ENCODE results near the gene CST6. TPM values are rescaled to one million over a fixed set of nuclear protein-coding genes. Genes with fewer than 3 reads are reported as not detected.

Gene CST6, protein sequence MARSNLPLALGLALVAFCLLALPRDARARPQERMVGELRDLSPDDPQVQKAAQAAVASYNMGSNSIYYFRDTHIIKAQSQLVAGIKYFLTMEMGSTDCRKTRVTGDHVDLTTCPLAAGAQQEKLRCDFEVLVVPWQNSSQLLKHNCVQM
- total RNA-seq: not detected
- total RNA-seq: 0 reads per million in 2 donors

DNA sequence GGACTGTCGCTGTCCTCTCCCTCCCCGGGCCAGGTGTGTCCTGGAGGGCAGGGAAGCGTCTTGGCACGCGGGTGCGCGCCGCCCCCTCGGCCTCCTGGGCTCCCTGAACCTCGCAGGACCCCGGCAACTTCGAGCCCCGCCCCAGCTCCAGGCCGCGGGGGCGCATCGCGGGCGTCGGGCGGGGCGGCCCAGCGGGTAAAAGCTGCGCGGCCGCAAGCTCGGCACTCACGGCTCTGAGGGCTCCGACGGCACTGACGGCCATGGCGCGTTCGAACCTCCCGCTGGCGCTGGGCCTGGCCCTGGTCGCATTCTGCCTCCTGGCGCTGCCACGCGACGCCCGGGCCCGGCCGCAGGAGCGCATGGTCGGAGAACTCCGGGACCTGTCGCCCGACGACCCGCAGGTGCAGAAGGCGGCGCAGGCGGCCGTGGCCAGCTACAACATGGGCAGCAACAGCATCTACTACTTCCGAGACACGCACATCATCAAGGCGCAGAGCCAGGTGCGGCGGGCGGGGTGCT, at the start of gene CST6:
TSS of gene CST6 (plus strand) at position 224 of the 519 bp plus-strand sequence. CDS start at position 261, 37 bp downstream.
- peak; percentile 16 for ATAC-seq
- H3K4me3 Mint-ChIP-seq: peak within 1 kb of the TSS; percentile 31

GRCh38 chr11:65962141-65962564, 49.7 kb upstream of the CST6 start:
- DNase-seq: no peak
- no peaks in the 10 kb centered on the region for H3K9me3 ChIP-seq (ENCODE audit: control insufficient read depth, low read length, poor library complexity, severe bottlenecking)
- Mint-ChIP-seq H3K4me3 (peak overlapping the region; percentile 97), H3K27me3 (no peaks in the 10 kb centered on the region), H3K36me3 (ENCODE audit: low read depth) (peaks cover 11% of the 10 kb centered on the region), H3K4me1 (peaks cover 25% of the 10 kb centered on the region), H3K27ac (peak overlapping the region; percentile 99)
- no peak for ATAC-seq

More for the DNA sequence above, at the start of gene CST6:
- Mint-ChIP-seq H3K27me3 (peaks cover 13% of the 10 kb centered on the region), H3K4me1 (peaks cover 5% of the 10 kb centered on the region), H3K36me3 (ENCODE audit: low read depth) (peaks cover 2% of the 10 kb centered on the region), H3K27ac (no peak within 1 kb of the TSS)
- DNase-seq: no peak
- H3K9me3 ChIP-seq (ENCODE audit: control insufficient read depth, low read length, poor library complexity, severe bottlenecking): no peaks in the 10 kb centered on the region

DNA sequence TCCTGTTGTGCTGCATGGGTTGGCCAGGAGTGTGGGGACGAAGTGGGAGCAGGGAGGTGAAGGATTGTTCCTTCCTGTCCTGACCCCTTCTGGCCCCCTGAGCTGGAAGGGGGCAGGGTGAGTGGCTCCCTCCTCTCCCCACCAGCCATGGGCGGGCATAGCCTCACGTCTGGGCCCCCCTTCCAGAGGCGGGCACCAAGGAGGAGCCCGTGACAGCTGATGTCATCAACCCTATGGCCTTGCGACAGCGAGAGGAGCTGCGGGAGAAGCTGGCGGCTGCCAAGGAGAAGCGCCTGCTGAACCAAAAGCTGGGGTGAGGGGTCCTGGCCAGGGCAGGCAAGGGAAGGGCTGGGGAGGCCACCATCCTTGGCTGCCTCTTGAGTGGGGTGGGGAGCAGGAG, 46.9 kb upstream of the CST6 start:
- peaks cover 29% of the 10 kb centered on the region for H3K4me1 Mint-ChIP-seq
- DNase-seq (no peak), ATAC-seq (no peak)
- no peaks in the 10 kb centered on the region for H3K27me3 Mint-ChIP-seq
- peaks cover 17% of the 10 kb centered on the region for H3K36me3 Mint-ChIP-seq (ENCODE audit: low read depth)
- no peak overlapping the region for H3K4me3 Mint-ChIP-seq
- no peaks in the 10 kb centered on the region for H3K9me3 ChIP-seq (ENCODE audit: control insufficient read depth, low read length, poor library complexity, severe bottlenecking)
- H3K27ac Mint-ChIP-seq: no peak overlapping the region

GRCh38 chr11:65965986-65966762, 45.6 kb upstream of the CST6 start:
- peaks cover 25% of the 10 kb centered on the region for H3K4me1 Mint-ChIP-seq
- DNase-seq (no peak), ATAC-seq (no peak)
- peak overlapping the region; percentile 63 for H3K27ac Mint-ChIP-seq
- no peaks in the 10 kb centered on the region for H3K9me3 ChIP-seq (ENCODE audit: control insufficient read depth, low read length, poor library complexity, severe bottlenecking)
- H3K4me3 Mint-ChIP-seq: no peak overlapping the region
- no peaks in the 10 kb centered on the region for H3K27me3 Mint-ChIP-seq
- H3K36me3 Mint-ChIP-seq (ENCODE audit: low read depth): peaks cover 17% of the 10 kb centered on the region

GRCh38 chr11:65967329-65967934, 44.4 kb upstream of the CST6 start:
- no peak for ATAC-seq
- Mint-ChIP-seq H3K4me1 (peaks cover 20% of the 10 kb centered on the region), H3K4me3 (no peak overlapping the region), H3K36me3 (ENCODE audit: low read depth) (peaks cover 13% of the 10 kb centered on the region), H3K27ac (no peak overlapping the region), H3K27me3 (no peaks in the 10 kb centered on the region)
- no peaks in the 10 kb centered on the region for H3K9me3 ChIP-seq (ENCODE audit: control insufficient read depth, low read length, poor library complexity, severe bottlenecking)
- DNase-seq: no peak

GRCh38 chr11:65968600-65969482, 43.0 kb upstream of the CST6 start:
- Mint-ChIP-seq H3K4me3 (peak overlapping the region; percentile 12), H3K27me3 (no peaks in the 10 kb centered on the region), H3K4me1 (peaks cover 11% of the 10 kb centered on the region), H3K36me3 (ENCODE audit: low read depth) (peaks cover 8% of the 10 kb centered on the region), H3K27ac (peak overlapping the region; percentile 43)
- DNase-seq (no peak), ATAC-seq (no peak)
- no peaks in the 10 kb centered on the region for H3K9me3 ChIP-seq (ENCODE audit: control insufficient read depth, low read length, poor library complexity, severe bottlenecking)

DNA sequence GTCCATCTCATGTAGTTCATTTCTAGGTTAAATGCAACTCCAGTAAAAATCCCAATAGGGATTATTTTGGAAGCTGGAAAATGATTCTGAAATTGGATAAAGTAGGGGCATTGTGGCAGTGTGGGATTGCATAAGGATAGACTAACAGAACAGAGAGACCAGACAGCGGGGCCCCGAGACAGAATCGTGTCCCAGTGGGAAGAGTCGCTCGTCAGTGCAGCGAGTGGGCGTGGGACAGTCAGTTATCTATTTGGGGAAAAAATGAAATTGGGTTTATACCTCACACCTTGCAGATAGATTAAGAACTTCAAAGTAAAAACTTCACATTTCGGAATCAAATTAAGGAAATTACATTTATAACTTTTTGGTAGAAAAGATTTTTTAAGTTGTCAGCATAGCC, 39.7 kb upstream of the CST6 start:
- H3K27ac Mint-ChIP-seq: no peak overlapping the region
- no peaks in the 10 kb centered on the region for H3K27me3 Mint-ChIP-seq
- H3K4me3 Mint-ChIP-seq: peak overlapping the region; percentile 59
- peaks cover 13% of the 10 kb centered on the region for H3K36me3 Mint-ChIP-seq (ENCODE audit: low read depth)
- peaks cover 12% of the 10 kb centered on the region for H3K4me1 Mint-ChIP-seq
- DNase-seq: no peak
- no peak for ATAC-seq
- H3K9me3 ChIP-seq (ENCODE audit: control insufficient read depth, low read length, poor library complexity, severe bottlenecking): no peaks in the 10 kb centered on the region

DNA sequence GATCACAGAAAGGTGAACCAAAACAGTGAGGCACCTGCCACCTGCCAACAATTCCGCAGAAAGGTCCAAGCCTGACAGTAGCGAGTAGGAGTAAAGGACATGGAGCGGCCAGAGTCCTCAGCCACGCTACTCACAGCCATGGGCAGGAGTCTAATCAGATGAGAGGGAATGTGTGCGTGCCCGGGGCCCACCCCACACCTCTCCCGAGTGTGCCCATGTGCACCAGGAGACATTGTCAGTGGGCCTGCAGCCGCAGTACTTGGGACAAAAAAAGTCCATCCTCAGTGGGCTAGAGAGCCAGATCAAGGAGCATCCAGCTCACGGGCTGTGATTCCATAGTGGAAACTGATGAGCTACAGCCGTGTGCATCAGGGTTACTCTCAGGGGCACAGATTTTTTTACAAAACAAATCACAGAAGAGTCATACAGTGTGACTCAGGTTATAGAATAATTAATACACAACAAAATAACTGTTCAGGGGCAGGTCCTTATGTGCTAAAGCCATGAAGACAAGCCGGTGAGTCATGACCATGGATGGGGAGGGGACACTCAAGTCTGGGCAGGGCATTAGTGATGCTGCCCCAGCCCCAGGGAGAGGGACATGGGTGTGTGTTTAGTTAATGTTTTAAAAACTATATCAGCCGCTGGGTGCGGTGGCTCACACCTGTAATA, 38.2 kb upstream of the CST6 start:
- H3K27ac Mint-ChIP-seq: peak overlapping the region; percentile 60
- no peak for ATAC-seq
- peaks cover 8% of the 10 kb centered on the region for H3K4me1 Mint-ChIP-seq
- H3K9me3 ChIP-seq (ENCODE audit: control insufficient read depth, low read length, poor library complexity, severe bottlenecking): no peaks in the 10 kb centered on the region
- no peak overlapping the region for H3K4me3 Mint-ChIP-seq
- DNase-seq: no peak
- no peaks in the 10 kb centered on the region for H3K27me3 Mint-ChIP-seq
- H3K36me3 Mint-ChIP-seq (ENCODE audit: low read depth): peaks cover 13% of the 10 kb centered on the region

DNA sequence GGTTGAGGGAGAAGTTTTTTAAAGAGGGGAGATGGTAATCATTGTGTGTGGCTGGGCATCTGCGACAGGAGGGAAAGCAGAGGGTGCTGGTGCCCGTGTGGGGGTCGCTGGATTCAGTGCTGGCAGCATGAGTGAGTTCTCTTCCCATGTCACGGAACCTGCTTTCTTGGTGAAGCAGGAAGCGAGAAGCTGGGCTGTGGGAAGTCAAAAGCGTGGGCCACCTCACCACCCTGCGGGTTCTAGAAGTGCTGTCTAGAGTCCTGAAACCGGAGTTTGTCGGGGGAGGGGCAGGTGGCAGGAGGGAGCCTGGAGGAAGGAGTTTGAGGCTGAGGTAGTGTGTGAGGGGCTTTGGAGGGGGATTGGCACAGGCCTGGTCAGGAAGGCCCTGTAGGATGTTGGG, 36.0 kb upstream of the CST6 start:
- ATAC-seq: no peak
- peaks cover 8% of the 10 kb centered on the region for H3K4me1 Mint-ChIP-seq
- DNase-seq: no peak
- H3K27ac Mint-ChIP-seq: peak overlapping the region; percentile 57
- no peaks in the 10 kb centered on the region for H3K9me3 ChIP-seq (ENCODE audit: control insufficient read depth, low read length, poor library complexity, severe bottlenecking)
- no peaks in the 10 kb centered on the region for H3K27me3 Mint-ChIP-seq
- H3K4me3 Mint-ChIP-seq: peak overlapping the region; percentile 45
- peaks cover 9% of the 10 kb centered on the region for H3K36me3 Mint-ChIP-seq (ENCODE audit: low read depth)

- peaks cover 9% of the 10 kb centered on the region for H3K36me3 Mint-ChIP-seq (ENCODE audit: low read depth)
- no peak for ATAC-seq
- no peaks in the 10 kb centered on the region for H3K27me3 Mint-ChIP-seq
- peak overlapping the region; percentile 55 for H3K4me3 Mint-ChIP-seq
- no peak for DNase-seq
- peak overlapping the region; percentile 57 for H3K27ac Mint-ChIP-seq
- no peaks in the 10 kb centered on the region for H3K9me3 ChIP-seq (ENCODE audit: control insufficient read depth, low read length, poor library complexity, severe bottlenecking)
- H3K4me1 Mint-ChIP-seq: peaks cover 8% of the 10 kb centered on the region
Measured at GRCh38 chr11:65976216-65977176, 35.3 kb upstream of the CST6 start.

GRCh38 chr11:65977621-65978390, 34.0 kb upstream of the CST6 start:
- no peak overlapping the region for H3K4me3 Mint-ChIP-seq

More at GRCh38 chr11:65977621-65978390, 34.0 kb upstream of the CST6 start:
- DNase-seq: no peak
- Mint-ChIP-seq H3K27me3 (no peaks in the 10 kb centered on the region), H3K4me1 (peaks cover 6% of the 10 kb centered on the region), H3K36me3 (ENCODE audit: low read depth) (peaks cover 9% of the 10 kb centered on the region), H3K27ac (no peak overlapping the region)
- H3K9me3 ChIP-seq (ENCODE audit: control insufficient read depth, low read length, poor library complexity, severe bottlenecking): no peaks in the 10 kb centered on the region
- no peak for ATAC-seq
